Breast epithelium (tissue), 3 donors: ENCODE measurements around the gene SCAF8.

Experiments used
- CTCF ChIP-seq, 3 donors: fragments of 450-650 bp; IDR thresholded peaks; one replicate each; pipeline ENCODE4 v1.5.1; 2016 to 2017; ENCODE audit warnings: antibody characterized with exemption in 3 of 3, mild to moderate bottlenecking in 3 of 3, moderate library complexity in 3 of 3
- POLR2A ChIP-seq: fragments of 450-650 bp; IDR thresholded peaks from one replicate; pipeline ENCODE4 v1.6.1; 2016; ENCODE audit warnings: antibody characterized with exemption, mild to moderate bottlenecking, moderate library complexity

- TF ChIP-seq POLR2A (no peak), CTCF (IDR thresholded peaks at IDR 0.05) (no peak)
Measured at GRCh38 chr6:154765273-154765672, 32.1 kb downstream of the SCAF8 start.
